Activated CD4-positive, alpha-beta T cell treated with anti-CD3 and anti-CD28 coated beads, Interleukin-2, amount 10 ng/mL, durations not matched to agents 24 days and 14 days (primary cell): ENCODE data around the gene MUC20. TPM values are rescaled to one million over a fixed set of nuclear protein-coding genes. Genes with fewer than 3 reads are reported as not detected.
"Not testable (repeated sequence)": the region's sequence is repeated elsewhere in the genome, so short reads cannot be mapped to it uniquely, and the experiment has no call there.

Experiments used
- DNase-seq: peaks from one replicate; pipeline ENCODE4 v3.0.0; 2022
- H3K27ac Mint-ChIP-seq: one replicate; pipeline ENCODE4 v1.8.0; 2022; ENCODE audit warnings: mild to moderate bottlenecking, mixed read lengths
- H3K27me3 Mint-ChIP-seq: one replicate; pipeline ENCODE4 v1.8.0; 2022; ENCODE audit warnings: mixed read lengths
- H3K36me3 Mint-ChIP-seq: one replicate; pipeline ENCODE4 v1.8.0; 2022; ENCODE audit warnings: low read depth, mild to moderate bottlenecking, mixed read lengths
- H3K4me1 Mint-ChIP-seq: one replicate; pipeline ENCODE4 v1.8.0; 2021; ENCODE audit warnings: mixed read lengths
- H3K4me3 Mint-ChIP-seq: one replicate; pipeline ENCODE4 v1.8.0; 2022; ENCODE audit warnings: mild to moderate bottlenecking, moderate library complexity, mixed read lengths
- H3K9me3 Mint-ChIP-seq: one replicate; pipeline ENCODE4 v1.8.0; 2021; ENCODE audit warnings: mixed read lengths
- intact Hi-C: fragments of 100-400 bp; cut with micrococcal nuclease; formaldehyde crosslinking; loops from one replicate; pipeline ENCODE4 v1.15.1; 2023
- total RNA-seq: library from RNA; stranded (reverse); gene quantifications from 2 replicates; pipeline ENCODE4 v1.2.3, GENCODE V29; 2022

MUC20 gene
- total RNA-seq, 1 donor from 2014 or later: 2.9 TPM

DNA sequence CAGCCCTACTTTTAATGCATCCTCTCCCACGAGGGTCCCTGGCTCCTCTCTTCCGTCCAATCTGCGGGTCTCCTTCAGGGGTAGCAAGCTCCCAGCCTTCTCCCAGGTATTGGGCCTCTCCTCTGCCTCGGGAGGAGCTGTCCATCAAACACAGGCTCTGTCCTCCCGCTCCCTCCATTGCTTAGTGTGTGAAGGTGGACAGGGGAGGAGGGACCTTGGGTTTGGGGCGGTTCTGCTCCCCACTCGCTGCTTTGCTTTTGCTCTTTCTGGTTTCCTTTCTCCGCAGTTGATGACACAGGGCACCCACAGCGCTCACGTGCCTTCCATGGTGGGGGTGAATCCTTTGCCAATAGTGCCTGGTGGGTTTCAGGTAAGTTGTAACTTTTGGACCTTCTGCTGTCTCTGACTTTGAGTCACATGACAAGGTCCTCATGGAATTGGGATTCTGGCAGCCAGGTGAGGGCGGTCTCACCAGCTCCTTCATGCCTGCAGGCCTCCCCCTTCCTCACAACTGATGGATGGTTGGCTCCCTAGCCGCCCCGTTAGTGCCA is 18.9 kb downstream of the MUC20 start:
- no peak overlapping the region for H3K27ac Mint-ChIP-seq
- H3K9me3 Mint-ChIP-seq: no peaks in the 10 kb centered on the region
- no peaks in the 10 kb centered on the region for H3K36me3 Mint-ChIP-seq
- no peaks in the 10 kb centered on the region for H3K4me1 Mint-ChIP-seq
- H3K27me3 Mint-ChIP-seq: peaks cover 3% of the 10 kb centered on the region
- DNase-seq: no peak
- intact Hi-C loops: no loop called here
- H3K4me3 Mint-ChIP-seq: no peak overlapping the region

DNA sequence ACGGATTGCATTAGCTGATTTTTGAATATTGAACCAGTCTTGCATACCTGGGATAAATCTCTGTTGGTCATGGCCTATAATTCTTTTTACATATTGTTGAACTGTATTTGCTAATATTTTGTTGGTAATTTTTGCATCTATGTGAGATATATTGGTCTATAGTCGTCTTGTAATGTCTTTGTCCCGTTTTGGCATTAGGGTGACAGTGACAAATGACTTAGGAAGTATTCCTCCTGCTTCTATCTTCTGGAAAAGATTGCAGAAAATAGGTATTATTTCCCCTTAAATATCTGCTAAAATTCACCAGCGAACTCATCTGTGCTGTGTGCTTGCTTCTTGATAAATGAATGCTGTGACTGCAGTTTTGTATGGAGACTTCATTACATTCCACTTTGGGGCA is 23.7 kb downstream of the MUC20 start:
- Mint-ChIP-seq H3K36me3 (no peaks in the 10 kb centered on the region), H3K27me3 (peaks cover 6% of the 10 kb centered on the region), H3K27ac (no peak overlapping the region), H3K9me3 (no peaks in the 10 kb centered on the region), H3K4me1 (peaks cover 10% of the 10 kb centered on the region), H3K4me3 (no peak overlapping the region)
- intact Hi-C loops: loop anchor here (1.0 kb wide), 1 partner anchor 15 kb away; no protein-coding TSS in a partner anchor
- DNase-seq: no peak

DNA sequence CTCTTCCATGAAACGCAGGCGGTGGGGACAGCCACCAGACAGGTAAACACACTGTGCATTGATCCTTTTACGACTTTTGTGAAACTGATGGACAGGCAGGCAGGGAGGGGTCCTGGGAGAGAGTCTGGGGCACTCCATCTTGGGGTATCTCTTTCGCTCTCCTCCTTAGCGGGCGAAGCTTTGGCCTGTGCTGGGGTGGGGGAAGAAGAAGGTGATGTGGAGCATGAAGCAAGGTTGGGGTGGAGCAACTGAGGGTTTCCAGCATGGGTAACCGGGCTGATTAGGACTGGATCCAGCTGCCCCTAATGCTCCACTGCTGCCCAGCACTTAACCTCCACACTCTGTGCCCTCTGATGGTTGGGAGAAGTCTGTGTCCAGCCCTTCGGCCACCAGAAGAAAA is 25.6 kb downstream of the MUC20 start:
- Mint-ChIP-seq H3K4me3 (no peak overlapping the region), H3K27me3 (peaks cover 6% of the 10 kb centered on the region), H3K27ac (no peak overlapping the region), H3K4me1 (peaks cover 10% of the 10 kb centered on the region), H3K36me3 (no peaks in the 10 kb centered on the region), H3K9me3 (no peaks in the 10 kb centered on the region)
- intact Hi-C loops: loop anchor here (5.0 kb wide), 1 partner anchor 106 kb away; no protein-coding TSS in a partner anchor
- DNase-seq: no peak

DNA sequence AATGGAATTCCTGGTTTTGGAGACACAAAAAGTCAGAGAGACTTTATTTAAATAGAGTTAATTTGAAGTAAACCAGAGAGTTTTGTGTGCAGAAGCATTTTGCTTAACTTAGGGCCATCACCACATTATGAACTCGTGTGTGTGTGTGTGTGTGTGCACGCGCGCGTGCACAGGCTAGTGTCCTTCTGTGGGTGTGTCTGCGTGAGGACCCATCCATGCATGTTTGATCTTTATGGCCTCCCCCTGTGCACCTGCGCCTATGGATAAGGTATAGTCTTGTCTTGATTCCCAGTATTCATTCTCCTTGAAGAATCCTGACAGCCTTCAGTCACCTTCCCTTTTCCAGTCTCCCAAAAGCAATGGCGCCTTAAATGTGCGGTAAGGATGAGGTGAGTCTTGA is 26.0 kb downstream of the MUC20 start:
- Mint-ChIP-seq H3K27ac (no peak overlapping the region), H3K4me3 (no peak overlapping the region), H3K9me3 (no peaks in the 10 kb centered on the region), H3K36me3 (no peaks in the 10 kb centered on the region), H3K27me3 (peaks cover 6% of the 10 kb centered on the region), H3K4me1 (peaks cover 10% of the 10 kb centered on the region)
- intact Hi-C loops: loop anchor here (5.0 kb wide), 1 partner anchor 106 kb away; no protein-coding TSS in a partner anchor
- no peak for DNase-seq

DNA sequence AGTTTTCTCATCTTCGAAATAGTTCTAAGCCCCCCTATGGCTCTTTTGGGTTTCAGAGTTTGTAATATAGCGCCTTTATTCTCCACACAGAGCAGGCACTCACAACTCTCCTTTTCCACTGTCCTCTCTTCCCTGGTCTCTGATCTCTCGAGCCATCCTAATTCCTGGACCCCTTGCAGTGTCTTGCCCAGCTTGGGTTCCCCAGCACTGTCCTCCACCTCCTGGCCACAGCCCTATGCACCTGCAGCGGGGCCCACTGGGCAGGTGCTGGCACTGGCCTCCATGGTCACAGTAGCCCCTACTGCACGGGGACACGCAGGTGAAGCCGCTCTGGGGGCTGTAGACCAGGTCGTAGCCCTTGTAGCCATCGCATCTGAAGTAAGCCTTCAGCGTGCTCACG is 27.9 kb downstream of the MUC20 start:
- H3K9me3 Mint-ChIP-seq: no peaks in the 10 kb centered on the region

DNA sequence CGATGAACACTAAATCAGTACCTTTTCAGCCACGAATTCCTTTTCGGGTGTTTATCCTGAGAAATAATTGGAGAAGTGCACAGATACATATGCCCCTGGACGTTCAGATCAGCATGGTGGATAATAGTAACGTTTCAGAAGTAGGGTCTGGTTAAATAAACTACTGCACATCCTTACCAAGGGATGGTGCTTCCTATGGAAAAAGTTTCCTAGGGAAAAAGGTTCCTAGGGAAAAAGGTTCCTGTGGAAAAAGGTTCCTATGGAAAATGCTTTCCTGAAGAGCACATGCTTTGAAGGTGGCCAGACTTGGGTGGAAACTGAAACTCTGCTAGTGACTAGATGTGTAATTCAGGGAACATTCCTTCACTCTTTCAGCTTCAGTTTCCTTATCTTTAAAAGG is 28.3 kb downstream of the MUC20 start:
- not testable (repeated sequence) for H3K27ac Mint-ChIP-seq, H3K4me3 Mint-ChIP-seq
- intact Hi-C loops: loop anchor here (5.0 kb wide), 1 partner anchor 103 kb away; no protein-coding TSS in a partner anchor

More for the DNA sequence above, 27.9 kb downstream of the MUC20 start:
- H3K27ac Mint-ChIP-seq: peak overlapping the region; percentile 49
- intact Hi-C loops: loop anchor here (5.0 kb wide), 1 partner anchor 104 kb away; no protein-coding TSS in a partner anchor
- DNase-seq: no peak
- peaks cover 6% of the 10 kb centered on the region for H3K27me3 Mint-ChIP-seq
- peaks cover 13% of the 10 kb centered on the region for H3K4me1 Mint-ChIP-seq
- peak overlapping the region; percentile 42 for H3K4me3 Mint-ChIP-seq
- no peaks in the 10 kb centered on the region for H3K36me3 Mint-ChIP-seq

DNA sequence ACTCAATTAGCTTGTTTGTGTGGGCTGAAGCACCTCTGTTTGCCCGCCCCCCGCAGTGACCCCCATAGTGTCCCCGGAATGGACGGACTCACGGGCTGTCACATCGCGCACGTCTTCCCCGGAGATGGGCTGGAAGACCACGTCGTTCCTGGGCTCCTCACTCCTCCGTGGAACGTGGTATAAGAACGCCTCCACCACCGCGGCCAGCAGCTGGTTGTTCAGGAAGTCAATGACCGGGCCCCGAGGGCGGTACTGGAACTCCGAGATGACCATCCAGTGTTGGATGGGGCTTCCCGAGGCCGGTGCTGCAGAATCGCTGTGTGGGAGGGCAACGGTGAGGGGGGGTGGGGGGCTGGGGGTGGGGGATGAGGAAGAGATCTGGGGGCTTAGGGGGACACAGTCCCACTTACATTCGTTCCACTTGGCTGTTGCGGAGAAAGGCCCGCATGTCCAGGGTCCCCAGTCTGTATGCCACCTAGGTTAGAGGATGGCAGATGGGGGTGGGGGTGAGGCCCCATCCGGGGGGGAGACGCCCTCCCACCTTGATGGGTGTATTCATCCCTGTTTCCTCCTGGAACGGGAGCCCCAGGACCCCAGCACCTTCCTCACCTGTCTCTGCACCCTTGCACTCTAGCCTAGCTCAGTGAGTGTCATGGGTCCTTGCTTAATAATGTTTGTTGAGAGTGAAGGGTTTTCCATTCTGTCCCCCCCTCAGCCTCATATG is 30.2 kb downstream of the MUC20 start:
- Mint-ChIP-seq H3K36me3 (no peaks in the 10 kb centered on the region), H3K27me3 (peaks cover 6% of the 10 kb centered on the region), H3K4me1 (peaks cover 18% of the 10 kb centered on the region), H3K4me3 (no peak overlapping the region), H3K27ac (no peak overlapping the region), H3K9me3 (no peaks in the 10 kb centered on the region)
- intact Hi-C loops: no loop called here
- DNase-seq: no peak

More for the DNA sequence above, 28.3 kb downstream of the MUC20 start:
- DNase-seq, H3K36me3 Mint-ChIP-seq, H3K9me3 Mint-ChIP-seq, H3K27me3 Mint-ChIP-seq: not testable (repeated sequence)
- H3K4me1 Mint-ChIP-seq: peaks cover 13% of the 10 kb centered on the region

DNA sequence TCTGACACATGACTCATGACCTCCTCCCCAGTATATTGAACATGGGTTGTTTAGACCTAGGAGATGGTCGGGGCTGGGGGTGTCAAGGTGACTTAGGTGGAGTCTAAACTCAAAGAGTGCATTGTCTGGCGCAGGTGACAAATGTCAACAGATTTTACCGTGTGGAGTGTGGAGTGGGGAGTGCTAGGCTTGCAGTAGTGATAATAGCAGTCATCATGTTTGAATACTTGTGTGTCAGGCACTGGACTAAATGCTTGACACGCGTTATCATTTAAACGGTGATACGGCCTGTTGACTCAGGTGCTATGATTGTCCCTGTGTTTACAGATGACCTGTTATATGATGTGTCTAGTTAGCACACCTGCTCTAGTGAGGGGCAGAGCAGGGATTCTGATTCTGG is 30.8 kb downstream of the MUC20 start:
- Mint-ChIP-seq H3K4me3 (no peak overlapping the region), H3K27ac (no peak overlapping the region), H3K27me3 (peaks cover 3% of the 10 kb centered on the region), H3K9me3 (no peaks in the 10 kb centered on the region), H3K4me1 (peaks cover 22% of the 10 kb centered on the region), H3K36me3 (no peaks in the 10 kb centered on the region)
- intact Hi-C loops: no loop called here
- DNase-seq: no peak

DNA sequence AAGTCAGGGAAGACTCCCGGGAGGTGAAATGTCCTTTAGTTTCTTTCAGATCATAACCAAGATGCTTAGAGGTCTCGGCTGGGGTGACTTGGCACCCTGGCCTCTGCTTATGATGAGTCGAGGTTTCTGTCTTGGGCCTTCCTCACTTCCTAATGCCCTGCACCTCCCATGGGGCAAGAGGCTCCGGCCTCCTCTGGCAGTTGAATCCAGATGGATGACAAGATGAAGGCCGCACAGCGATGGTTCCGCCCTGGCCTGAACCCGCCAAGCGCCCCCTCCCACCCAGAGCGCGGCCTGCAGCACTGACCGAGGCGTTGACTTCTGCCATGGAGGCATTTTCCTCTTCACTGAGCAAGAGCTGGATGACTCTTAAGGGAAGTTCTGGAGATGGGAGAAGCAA is 31.3 kb downstream of the MUC20 start:
- no peaks in the 10 kb centered on the region for H3K9me3 Mint-ChIP-seq
- intact Hi-C loops: no loop called here
- no peak for DNase-seq
- no peak overlapping the region for H3K4me3 Mint-ChIP-seq
- H3K27ac Mint-ChIP-seq: no peak overlapping the region
- no peaks in the 10 kb centered on the region for H3K36me3 Mint-ChIP-seq
- peaks cover 24% of the 10 kb centered on the region for H3K4me1 Mint-ChIP-seq
- peaks cover 6% of the 10 kb centered on the region for H3K27me3 Mint-ChIP-seq

DNA sequence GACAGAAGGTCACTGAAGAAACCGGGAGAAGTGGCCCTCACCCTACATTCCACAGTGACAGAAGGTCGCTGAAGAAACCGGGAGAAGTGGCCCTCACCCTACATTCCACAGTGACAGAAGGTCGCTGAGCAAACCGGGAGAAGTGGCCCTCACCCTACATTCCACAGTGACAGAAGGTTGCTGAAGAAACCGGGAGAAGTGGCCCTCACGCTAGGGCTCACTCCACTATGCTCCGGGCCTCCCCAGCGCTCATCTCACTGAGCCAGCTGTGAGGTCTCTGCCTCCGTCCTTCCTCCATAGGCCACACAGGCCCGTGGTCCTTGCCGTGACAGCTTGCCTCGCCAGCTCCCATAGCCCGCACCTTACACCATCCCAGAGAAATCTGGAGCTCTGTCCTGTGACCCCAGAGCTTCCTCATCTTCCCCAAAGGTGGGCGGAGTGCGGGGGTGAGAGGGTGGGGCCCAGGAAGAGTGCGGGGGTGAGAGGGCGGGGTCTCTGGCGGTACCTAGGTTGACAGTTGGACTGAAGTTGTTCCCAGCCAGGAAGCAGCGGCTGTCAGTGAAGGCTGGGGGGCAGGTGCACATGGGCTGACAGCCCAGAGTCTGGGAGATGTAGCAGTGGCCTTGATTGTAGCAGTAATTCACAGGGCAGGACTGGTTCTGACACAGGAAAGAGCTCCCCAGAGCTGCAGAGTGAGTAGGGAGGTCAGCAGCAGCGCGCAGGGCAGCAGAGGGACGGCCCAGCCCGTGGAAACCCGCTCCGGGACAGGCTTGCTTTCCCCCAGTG is 32.0 kb downstream of the MUC20 start:
- Mint-ChIP-seq H3K27me3 (peaks cover 7% of the 10 kb centered on the region), H3K4me1 (peaks cover 24% of the 10 kb centered on the region), H3K27ac (no peak overlapping the region), H3K4me3 (no peak overlapping the region), H3K9me3 (no peaks in the 10 kb centered on the region), H3K36me3 (no peaks in the 10 kb centered on the region)
- intact Hi-C loops: no loop called here
- no peak for DNase-seq

DNA sequence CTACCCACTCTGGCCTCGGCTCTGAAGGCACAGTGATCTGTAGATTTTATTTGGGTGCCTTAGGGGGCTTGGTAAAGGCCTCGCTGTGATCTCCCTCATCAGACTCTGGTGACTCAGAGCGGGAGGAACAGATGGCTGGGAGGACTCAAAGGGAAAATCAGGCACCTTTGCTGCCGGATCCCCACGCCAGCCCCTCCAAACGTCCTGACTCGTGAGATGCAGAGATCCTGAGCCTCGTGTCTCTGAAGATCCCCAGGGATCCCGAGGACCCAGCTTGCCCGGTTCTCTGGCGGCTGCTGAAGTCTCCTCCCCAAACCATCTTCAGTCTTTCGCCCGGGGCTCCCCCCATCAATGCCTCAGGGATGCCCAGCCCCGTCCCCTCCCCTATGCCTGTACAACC is 32.8 kb downstream of the MUC20 start:
- H3K27me3 Mint-ChIP-seq: peaks cover 9% of the 10 kb centered on the region
- no peak for DNase-seq
- H3K4me1 Mint-ChIP-seq: peaks cover 21% of the 10 kb centered on the region
- intact Hi-C loops: no loop called here
- no peak overlapping the region for H3K27ac Mint-ChIP-seq
- no peaks in the 10 kb centered on the region for H3K9me3 Mint-ChIP-seq
- no peaks in the 10 kb centered on the region for H3K36me3 Mint-ChIP-seq
- H3K4me3 Mint-ChIP-seq: no peak overlapping the region

DNA sequence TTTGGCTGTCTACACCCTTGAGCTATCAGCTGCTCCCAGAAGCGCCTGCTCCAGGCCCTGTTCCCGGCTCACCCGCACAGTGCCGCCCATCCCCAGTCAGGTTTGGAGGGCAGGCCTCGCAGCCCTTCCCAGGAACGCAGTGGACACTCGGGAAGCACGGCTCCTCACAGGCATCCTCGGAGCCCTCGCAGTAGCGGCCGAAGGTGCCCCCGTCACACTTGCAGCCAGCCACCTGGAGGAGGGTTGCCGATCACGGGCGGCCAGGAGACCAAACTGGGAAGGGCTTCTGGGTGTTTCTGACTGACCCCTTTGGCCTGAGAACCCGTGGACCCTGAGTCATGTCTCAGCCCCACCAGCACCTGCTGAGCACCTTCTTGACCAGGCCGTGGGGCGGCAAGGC is 33.4 kb downstream of the MUC20 start:
- H3K4me1 Mint-ChIP-seq: peaks cover 17% of the 10 kb centered on the region
- intact Hi-C loops: no loop called here
- no peaks in the 10 kb centered on the region for H3K36me3 Mint-ChIP-seq
- no peaks in the 10 kb centered on the region for H3K9me3 Mint-ChIP-seq
- no peak overlapping the region for H3K4me3 Mint-ChIP-seq
- no peak for DNase-seq
- H3K27me3 Mint-ChIP-seq: peaks cover 10% of the 10 kb centered on the region
- H3K27ac Mint-ChIP-seq: no peak overlapping the region

DNA sequence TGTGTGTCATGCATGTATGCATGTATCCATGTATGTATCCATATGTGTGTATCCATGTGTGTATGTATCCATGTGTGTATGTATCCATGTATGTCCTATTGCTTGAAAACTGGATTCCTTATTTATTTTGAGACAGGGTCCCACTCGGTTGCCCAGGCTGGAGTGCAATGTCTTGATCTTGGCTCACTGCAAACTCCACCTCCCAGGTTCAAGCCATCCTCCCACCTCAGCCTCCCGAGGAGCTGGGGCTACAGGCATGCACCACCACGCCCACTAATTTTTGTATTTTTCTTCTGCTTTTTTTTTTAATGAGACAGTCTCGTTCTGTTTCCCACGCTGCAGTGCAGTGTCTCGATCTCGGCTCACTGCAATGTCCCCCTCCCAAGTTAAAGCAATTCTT is 34.1 kb downstream of the MUC20 start:
- Mint-ChIP-seq H3K27ac (no peak overlapping the region), H3K4me1 (peaks cover 17% of the 10 kb centered on the region), H3K27me3 (peaks cover 16% of the 10 kb centered on the region), H3K4me3 (no peak overlapping the region), H3K9me3 (no peaks in the 10 kb centered on the region), H3K36me3 (no peaks in the 10 kb centered on the region)
- no peak for DNase-seq
- intact Hi-C loops: loop anchor here (5.0 kb wide), 1 partner anchor 47 kb away; no protein-coding TSS in a partner anchor

DNA sequence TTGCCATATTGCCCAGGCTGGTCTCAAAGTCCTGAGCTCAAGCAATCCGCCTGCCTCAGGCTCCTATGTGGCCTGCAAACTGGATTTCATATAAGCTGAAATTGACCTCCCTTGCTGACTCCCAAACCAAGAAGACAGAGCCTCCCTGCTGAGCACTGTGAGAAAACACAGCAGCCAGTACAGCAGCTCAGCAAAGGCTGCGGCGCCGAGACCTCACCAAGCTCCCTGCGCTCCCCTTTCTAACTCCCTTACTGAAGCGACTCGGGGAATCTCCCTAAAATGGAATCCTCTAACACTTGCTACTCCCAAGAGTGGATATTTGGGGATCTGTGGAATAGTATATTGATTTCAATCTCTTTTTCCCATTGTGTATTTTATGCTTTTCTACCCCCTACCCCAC is 34.6 kb downstream of the MUC20 start:
- H3K9me3 Mint-ChIP-seq: no peaks in the 10 kb centered on the region
- H3K27me3 Mint-ChIP-seq: peaks cover 21% of the 10 kb centered on the region
- intact Hi-C loops: loop anchor here (5.0 kb wide), 1 partner anchor 47 kb away; no protein-coding TSS in a partner anchor
- H3K4me3 Mint-ChIP-seq: no peak overlapping the region
- DNase-seq: no peak
- peaks cover 17% of the 10 kb centered on the region for H3K4me1 Mint-ChIP-seq
- peak overlapping the region; percentile 50 for H3K27ac Mint-ChIP-seq
- no peaks in the 10 kb centered on the region for H3K36me3 Mint-ChIP-seq
